GM12878 (cell line): Measurements from ENCODE around the gene IFNA4. TPM values are rescaled to one million over a fixed set of nuclear protein-coding genes. Genes with fewer than 3 reads are reported as not detected.

Experiments used
- ZZZ3 ChIP-seq: IDR thresholded peaks from 2 replicates; pipeline ENCODE4 v1.6.1; 2011; ENCODE audit warnings: low read depth; ENCODE audit not compliant: control insufficient read depth, insufficient read length
- polyA plus RNA-seq, 11 experiments: library from polyadenylated mRNA; depleted of rRNA in 4 of 11; unstranded in 6 of 11; stranded (reverse) in 5 of 11; fragments of >200 nt; fragmentation: Nextera tagmentation in 4 of 11; fragmentation: Illumina TruSeq in 1 of 11; extraction: Ambion mirVana in 4 of 11; extraction: Trizol in 1 of 11; gene quantifications; 1 replicate in 1 of 11; 2 replicates in 10 of 11; pipeline versions ENCODE4 v1.2.1 to v1.2.3, GENCODE V29; 2011 to 2016; ENCODE audit warnings: inconsistent platforms in 2 of 11, missing spikeins in 2 of 11, low read depth in 1 of 11
- small RNA-seq: library from RNA; depleted of rRNA; stranded (forward); fragments of <200 nt; gene quantifications from one replicate; pipeline ENCODE3, GENCODE V24; 2014
- total RNA-seq, 4 experiments: library from RNA; depleted of rRNA in 3 of 4; stranded (reverse); fragments of >200 nt in 3 of 4; fragmentation: Illumina TruSeq in 1 of 4; extraction: Trizol in 1 of 4; gene quantifications; 2 replicates each; pipeline versions ENCODE4 v1.2.1 to v1.2.3, GENCODE V29; 2013 to 2021

IFNA4 gene
- total and polyA plus RNA-seq, 10 of the 15 experiments (the other 5 are each of a cell fraction or from before 2014, with no cell fraction given) = not detected

DNA sequence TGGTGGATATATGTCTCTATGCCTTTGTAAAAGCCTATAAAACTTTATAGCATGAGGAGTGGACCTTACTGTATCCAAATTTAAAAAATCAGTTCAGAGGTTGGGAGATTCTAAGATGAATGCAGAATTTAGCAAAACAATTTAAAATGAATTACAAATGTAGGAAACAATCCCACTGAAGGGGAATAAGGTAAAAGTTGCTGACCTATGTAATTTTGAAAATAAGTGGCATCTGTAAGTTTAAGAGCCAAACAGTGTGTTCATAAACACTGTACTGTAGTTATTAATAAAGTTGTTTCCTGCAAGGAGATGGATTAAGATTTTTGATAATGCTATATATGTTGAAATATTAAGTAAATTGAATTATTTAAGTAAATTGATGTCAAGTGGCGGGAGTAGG is 50.4 kb downstream of the IFNA4 start (continued):
- no peak for TF ChIP-seq ZZZ3

Small RNA genes lying within 50 kb of the gene (small RNA-seq; reads per million reads assigned to genes)
- not detected for gene RF00019

Other genes starting within 250 kb of the IFNA4 start
Only the 7 nearest of the 15 such genes appear.
- not detected in 2 replicates for gene IFNW1, start 45.8 kb downstream of the IFNA4 start, total RNA-seq (2014; rRNA removed)
- gene IFNW1, start 45.8 kb downstream of the IFNA4 start, total RNA-seq (2014; rRNA removed; fragmentation: Illumina TruSeq; extraction: Trizol) = not detected in 2 replicates
- not detected in 2 replicates for gene IFNW1, start 45.8 kb downstream of the IFNA4 start, total RNA-seq (2021)
- not detected in 2 replicates for gene IFNW1, start 45.8 kb downstream of the IFNA4 start, polyA plus RNA-seq (2011; rRNA removed)
- not detected in 2 replicates for gene IFNW1, start 45.8 kb downstream of the IFNA4 start, polyA plus RNA-seq (2014; fragmentation: Illumina TruSeq; extraction: Trizol)
- under 1 TPM in 1 of 2 experiments, not detected in 1; 0.09 TPM for gene IFNW1, start 45.8 kb downstream of the IFNA4 start, polyA plus RNA-seq (2014; fragmentation: Nextera tagmentation; extraction: Ambion mirVana)
- not detected in 2 replicates for gene IFNW1, start 45.8 kb downstream of the IFNA4 start, polyA plus RNA-seq (2014; rRNA removed)
- under 1 TPM; 0.06 to 0.11 TPM for gene IFNW1, start 45.8 kb downstream of the IFNA4 start, polyA plus RNA-seq (2016; fragmentation: Nextera tagmentation; extraction: Ambion mirVana)
- not detected in 2 replicates for gene IFNA21, start 20.9 kb downstream of the IFNA4 start, total RNA-seq (2014; rRNA removed)
- not detected in 2 replicates for gene IFNA21, start 20.9 kb downstream of the IFNA4 start, total RNA-seq (2014; rRNA removed; fragmentation: Illumina TruSeq; extraction: Trizol)
- gene IFNA21, start 20.9 kb downstream of the IFNA4 start, total RNA-seq (2021) = not detected in 2 replicates
- gene IFNA21, start 20.9 kb downstream of the IFNA4 start, polyA plus RNA-seq (2011; rRNA removed) = not detected in 2 replicates
- gene IFNA21, start 20.9 kb downstream of the IFNA4 start, polyA plus RNA-seq (2014; fragmentation: Illumina TruSeq; extraction: Trizol) = not detected in 2 replicates
- gene IFNA21, start 20.9 kb downstream of the IFNA4 start, polyA plus RNA-seq (2014; fragmentation: Nextera tagmentation; extraction: Ambion mirVana) = not detected
- gene IFNA21, start 20.9 kb downstream of the IFNA4 start, polyA plus RNA-seq (2014; rRNA removed) = not detected in 2 replicates
- not detected for gene IFNA21, start 20.9 kb downstream of the IFNA4 start, polyA plus RNA-seq (2016; fragmentation: Nextera tagmentation; extraction: Ambion mirVana)
- gene IFNA7, start 14.6 kb upstream of the IFNA4 start, total RNA-seq (2014; rRNA removed) = not detected in 2 replicates
- not detected in 2 replicates for gene IFNA7, start 14.6 kb upstream of the IFNA4 start, total RNA-seq (2014; rRNA removed; fragmentation: Illumina TruSeq; extraction: Trizol)
- gene IFNA7, start 14.6 kb upstream of the IFNA4 start, total RNA-seq (2021) = not detected in 2 replicates
- not detected in 2 replicates for gene IFNA7, start 14.6 kb upstream of the IFNA4 start, polyA plus RNA-seq (2011; rRNA removed)
- not detected in 2 replicates for gene IFNA7, start 14.6 kb upstream of the IFNA4 start, polyA plus RNA-seq (2014; fragmentation: Illumina TruSeq; extraction: Trizol)
- gene IFNA7, start 14.6 kb upstream of the IFNA4 start, polyA plus RNA-seq (2014; fragmentation: Nextera tagmentation; extraction: Ambion mirVana) = not detected
- gene IFNA7, start 14.6 kb upstream of the IFNA4 start, polyA plus RNA-seq (2014; rRNA removed) = not detected in 2 replicates
- gene IFNA7, start 14.6 kb upstream of the IFNA4 start, polyA plus RNA-seq (2016; fragmentation: Nextera tagmentation; extraction: Ambion mirVana) = not detected
- not detected in 2 replicates for gene IFNA10, start 19.6 kb upstream of the IFNA4 start, total RNA-seq (2014; rRNA removed)
- gene IFNA10, start 19.6 kb upstream of the IFNA4 start, total RNA-seq (2014; rRNA removed; fragmentation: Illumina TruSeq; extraction: Trizol) = not detected in 2 replicates
- not detected in 2 replicates for gene IFNA10, start 19.6 kb upstream of the IFNA4 start, total RNA-seq (2021)
- gene IFNA10, start 19.6 kb upstream of the IFNA4 start, polyA plus RNA-seq (2011; rRNA removed) = not detected in 2 replicates
- not detected in 2 replicates for gene IFNA10, start 19.6 kb upstream of the IFNA4 start, polyA plus RNA-seq (2014; fragmentation: Illumina TruSeq; extraction: Trizol)
- gene IFNA10, start 19.6 kb upstream of the IFNA4 start, polyA plus RNA-seq (2014; fragmentation: Nextera tagmentation; extraction: Ambion mirVana) = not detected
- gene IFNA10, start 19.6 kb upstream of the IFNA4 start, polyA plus RNA-seq (2014; rRNA removed) = not detected in 2 replicates
- gene IFNA10, start 19.6 kb upstream of the IFNA4 start, polyA plus RNA-seq (2016; fragmentation: Nextera tagmentation; extraction: Ambion mirVana) = not detected
- gene IFNA16, start 29.7 kb upstream of the IFNA4 start, total RNA-seq (2014; rRNA removed) = not detected in 2 replicates
- not detected in 2 replicates for gene IFNA16, start 29.7 kb upstream of the IFNA4 start, total RNA-seq (2014; rRNA removed; fragmentation: Illumina TruSeq; extraction: Trizol)
- gene IFNA16, start 29.7 kb upstream of the IFNA4 start, total RNA-seq (2021) = not detected in 2 replicates
- gene IFNA16, start 29.7 kb upstream of the IFNA4 start, polyA plus RNA-seq (2011; rRNA removed) = not detected in 2 replicates
- not detected in 2 replicates for gene IFNA16, start 29.7 kb upstream of the IFNA4 start, polyA plus RNA-seq (2014; fragmentation: Illumina TruSeq; extraction: Trizol)
- gene IFNA16, start 29.7 kb upstream of the IFNA4 start, polyA plus RNA-seq (2014; fragmentation: Nextera tagmentation; extraction: Ambion mirVana) = not detected
- gene IFNA16, start 29.7 kb upstream of the IFNA4 start, polyA plus RNA-seq (2014; rRNA removed) = not detected in 2 replicates
- gene IFNA16, start 29.7 kb upstream of the IFNA4 start, polyA plus RNA-seq (2016; fragmentation: Nextera tagmentation; extraction: Ambion mirVana) = not detected
- not detected in 2 replicates for gene IFNA17, start 40.6 kb upstream of the IFNA4 start, total RNA-seq (2014; rRNA removed)
- gene IFNA17, start 40.6 kb upstream of the IFNA4 start, total RNA-seq (2014; rRNA removed; fragmentation: Illumina TruSeq; extraction: Trizol) = not detected in 2 replicates
- gene IFNA17, start 40.6 kb upstream of the IFNA4 start, total RNA-seq (2021) = not detected in 2 replicates
- gene IFNA17, start 40.6 kb upstream of the IFNA4 start, polyA plus RNA-seq (2011; rRNA removed) = not detected in 2 replicates
- gene IFNA17, start 40.6 kb upstream of the IFNA4 start, polyA plus RNA-seq (2014; fragmentation: Illumina TruSeq; extraction: Trizol) = not detected in 2 replicates
- gene IFNA17, start 40.6 kb upstream of the IFNA4 start, polyA plus RNA-seq (2014; fragmentation: Nextera tagmentation; extraction: Ambion mirVana) = not detected
- not detected in 2 replicates for gene IFNA17, start 40.6 kb upstream of the IFNA4 start, polyA plus RNA-seq (2014; rRNA removed)
- not detected for gene IFNA17, start 40.6 kb upstream of the IFNA4 start, polyA plus RNA-seq (2016; fragmentation: Nextera tagmentation; extraction: Ambion mirVana)
- gene IFNA14, start 52.4 kb upstream of the IFNA4 start, total RNA-seq (2014; rRNA removed) = not detected in 2 replicates
- gene IFNA14, start 52.4 kb upstream of the IFNA4 start, total RNA-seq (2014; rRNA removed; fragmentation: Illumina TruSeq; extraction: Trizol) = not detected in 2 replicates
- gene IFNA14, start 52.4 kb upstream of the IFNA4 start, total RNA-seq (2021) = not detected in 2 replicates
- not detected in 2 replicates for gene IFNA14, start 52.4 kb upstream of the IFNA4 start, polyA plus RNA-seq (2011; rRNA removed)
- not detected in 2 replicates for gene IFNA14, start 52.4 kb upstream of the IFNA4 start, polyA plus RNA-seq (2014; fragmentation: Illumina TruSeq; extraction: Trizol)
- gene IFNA14, start 52.4 kb upstream of the IFNA4 start, polyA plus RNA-seq (2014; fragmentation: Nextera tagmentation; extraction: Ambion mirVana) = not detected
- not detected in 2 replicates for gene IFNA14, start 52.4 kb upstream of the IFNA4 start, polyA plus RNA-seq (2014; rRNA removed)
- gene IFNA14, start 52.4 kb upstream of the IFNA4 start, polyA plus RNA-seq (2016; fragmentation: Nextera tagmentation; extraction: Ambion mirVana) = not detected